Urothelium cell line (cell line): ENCODE results near the gene ISCA1.

Experiments
- DNase-seq: peaks from one replicate; pipeline ENCODE4 v3.0.0; 2011; ENCODE audit warnings: low spot score, mixed read lengths
- FAIRE-seq: peaks from 2 replicates; lab custom pipeline; 2011; peaks lifted over from hg19 to GRCh38; lab: Jason Lieb, UNC

Gene ISCA1

DNA sequence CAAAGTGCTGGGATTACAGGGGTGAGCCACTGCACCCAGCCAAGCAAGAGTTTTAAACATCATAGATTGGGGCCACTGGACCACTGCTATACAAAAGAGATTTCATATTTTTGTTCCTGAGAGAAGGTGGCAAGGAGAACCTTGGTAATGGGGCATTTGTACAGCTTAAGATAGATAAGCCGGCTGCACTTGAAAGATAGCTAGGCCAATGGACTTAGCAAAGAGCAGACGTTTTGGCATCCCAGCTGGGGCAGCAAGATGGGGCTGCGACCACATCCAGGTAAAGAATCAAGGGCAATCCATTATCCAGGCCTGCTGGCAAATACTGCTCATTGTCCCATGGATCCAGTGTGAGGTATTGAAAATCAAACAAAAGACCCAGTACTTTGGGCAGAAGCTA lies 3.9 kb upstream of the ISCA1 start:
- DNase-seq: no peak
- FAIRE-seq: no peak

DNA sequence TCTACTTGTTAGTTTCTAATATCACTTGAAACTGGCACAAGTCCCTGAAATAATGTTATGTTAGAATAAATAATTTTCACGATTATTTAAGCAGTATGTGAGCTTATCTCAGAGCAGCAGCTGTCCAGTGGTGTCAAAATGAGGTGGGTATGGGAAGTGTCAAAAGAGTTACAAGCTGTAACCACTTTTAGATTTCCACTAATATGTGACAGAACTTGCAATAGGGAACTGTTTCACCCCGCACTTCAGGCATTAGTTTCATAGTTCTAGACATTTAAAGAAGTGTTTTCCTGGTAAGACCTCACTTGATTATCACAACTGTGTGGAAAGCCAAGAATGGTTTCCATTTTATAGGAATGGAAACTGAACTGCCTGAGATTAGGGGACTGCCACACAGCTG lies 2.9 kb upstream of the ISCA1 start:
- FAIRE-seq: no peak
- no peak for DNase-seq

DNA sequence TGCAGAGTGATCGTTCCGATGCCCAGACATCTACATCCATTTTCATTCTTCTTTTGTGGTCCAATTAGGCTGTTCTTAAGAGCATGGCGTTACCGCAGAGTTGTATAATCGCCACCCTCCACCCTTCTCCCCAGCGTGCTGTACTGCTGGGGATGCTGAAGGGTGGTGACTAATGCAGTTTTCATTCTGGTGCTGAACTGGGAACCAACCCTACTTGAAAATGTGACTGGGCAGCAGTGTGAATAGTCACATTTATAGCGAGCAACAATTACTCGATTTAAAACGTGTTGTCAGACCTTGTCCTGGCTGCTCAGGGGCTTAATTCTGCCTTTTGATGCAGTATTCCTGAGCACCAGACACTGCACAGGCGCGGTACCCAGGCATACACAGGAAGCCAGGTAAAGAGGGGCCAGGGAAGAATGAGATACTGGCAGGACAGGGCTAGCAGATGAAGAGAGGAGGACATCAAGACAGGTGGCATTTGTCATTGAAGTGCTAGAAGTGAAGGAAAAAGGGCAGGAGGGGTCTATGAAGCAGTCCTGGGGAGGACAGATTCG lies 719 bp upstream of the ISCA1 start:
- FAIRE-seq: no peak

DNA sequence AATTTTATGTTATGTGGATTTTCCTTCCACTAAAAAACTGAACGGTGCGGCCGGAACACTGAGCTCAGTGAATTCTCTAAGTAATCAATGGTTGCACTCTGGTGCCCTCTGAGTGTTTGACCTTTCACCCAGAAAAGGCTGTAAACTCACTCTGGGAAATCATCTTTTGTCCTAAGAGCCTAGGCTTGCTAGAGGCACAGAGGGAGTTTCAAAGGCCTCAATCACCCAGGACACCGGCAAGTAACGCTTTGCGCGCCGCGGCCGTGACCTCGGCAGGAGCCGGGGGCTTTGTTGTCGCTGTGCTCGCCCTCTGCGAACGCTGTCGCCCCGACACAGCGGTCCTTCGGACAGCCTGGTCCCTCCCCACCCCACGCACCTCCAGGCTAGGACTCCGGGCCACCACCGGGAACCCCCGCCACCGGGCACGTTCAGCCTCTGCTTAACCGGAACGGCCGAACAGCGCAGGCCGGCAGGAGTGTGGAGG lies 703 bp downstream of the ISCA1 start:
- DNase-seq (no peak), FAIRE-seq (no peak)

More for the DNA sequence above, 719 bp upstream of the ISCA1 start:
- peak; percentile 43 for DNase-seq

DNA sequence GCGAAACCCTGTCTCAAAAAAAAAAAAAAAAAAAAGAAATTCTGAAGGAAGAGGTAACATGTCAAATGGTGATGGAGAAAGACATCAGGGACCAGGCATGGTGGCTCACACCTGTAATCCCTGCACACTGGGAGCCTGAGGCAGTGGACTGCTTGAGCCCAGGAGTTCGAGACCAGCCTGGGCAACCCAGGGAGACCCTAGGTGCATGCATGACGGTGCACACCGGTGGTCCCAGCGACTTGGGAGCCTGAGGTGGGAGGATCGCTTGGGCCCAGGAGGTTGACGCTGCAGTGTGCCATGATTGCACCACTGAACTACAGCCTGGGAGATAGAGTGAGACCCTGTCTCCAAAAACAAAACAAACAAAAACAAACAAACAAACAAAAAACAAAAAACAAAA lies 1.8 kb downstream of the ISCA1 start:
- DNase-seq (no peak), FAIRE-seq (no peak)

DNA sequence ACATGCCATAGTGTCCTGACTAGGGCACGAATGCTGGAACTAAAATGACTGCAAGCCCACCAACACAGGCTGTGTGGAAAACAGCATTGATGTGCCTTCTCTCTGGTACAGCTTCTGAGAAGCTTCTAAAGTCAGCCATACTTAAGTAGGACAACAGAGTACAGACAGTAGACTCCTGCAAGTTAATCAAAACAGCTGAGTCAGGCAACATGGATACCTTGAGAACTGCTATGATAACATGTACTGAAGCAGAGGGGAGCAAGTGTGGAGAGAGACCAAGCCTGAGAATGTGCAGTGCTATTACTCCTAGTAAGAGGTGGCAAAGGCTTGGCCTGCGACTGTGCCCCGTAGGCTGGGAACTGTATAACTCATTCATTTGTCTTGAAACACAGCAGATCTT lies 2.5 kb downstream of the ISCA1 start:
- FAIRE-seq (no peak), DNase-seq (no peak)

DNA sequence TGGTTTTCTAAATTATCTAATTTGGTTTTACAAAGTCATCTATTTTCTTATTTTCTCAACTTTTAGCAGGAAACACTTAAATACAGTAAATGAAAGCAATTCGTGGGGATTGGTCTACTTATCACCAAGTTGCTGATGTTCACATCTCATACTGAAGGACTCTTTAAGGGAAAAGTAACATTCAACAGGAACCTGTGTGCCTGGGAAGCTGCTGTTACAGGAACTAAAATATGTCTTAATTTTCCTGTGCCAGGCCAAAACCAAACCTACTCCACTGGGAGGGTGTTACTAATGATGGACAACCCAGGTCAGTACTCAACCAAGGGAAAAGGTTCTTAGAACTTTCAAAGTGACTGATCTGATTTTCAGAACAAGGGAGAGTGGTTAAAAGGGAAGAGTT lies 5.3 kb downstream of the ISCA1 start:
- DNase-seq: no peak
- FAIRE-seq: no peak

DNA sequence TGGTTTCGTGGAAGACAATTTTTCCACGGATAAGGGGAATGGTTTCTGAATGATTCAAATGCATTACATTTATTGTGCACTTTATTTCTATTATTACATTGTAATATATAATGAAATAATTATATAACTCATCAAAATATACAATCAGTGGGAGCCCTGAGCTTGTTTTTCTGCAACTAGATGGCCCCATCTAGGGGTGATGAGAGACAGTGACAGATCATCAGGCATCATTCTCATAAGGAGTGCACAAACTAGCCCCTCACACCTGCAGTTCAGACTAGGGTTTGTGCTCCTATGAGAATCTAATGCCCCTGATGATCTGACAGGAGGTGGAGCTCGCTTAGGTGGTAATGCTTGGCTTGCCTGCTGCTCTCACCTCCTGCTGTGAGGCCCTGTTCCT lies 6.4 kb downstream of the ISCA1 start:
- FAIRE-seq (no peak), DNase-seq (no peak)

DNA sequence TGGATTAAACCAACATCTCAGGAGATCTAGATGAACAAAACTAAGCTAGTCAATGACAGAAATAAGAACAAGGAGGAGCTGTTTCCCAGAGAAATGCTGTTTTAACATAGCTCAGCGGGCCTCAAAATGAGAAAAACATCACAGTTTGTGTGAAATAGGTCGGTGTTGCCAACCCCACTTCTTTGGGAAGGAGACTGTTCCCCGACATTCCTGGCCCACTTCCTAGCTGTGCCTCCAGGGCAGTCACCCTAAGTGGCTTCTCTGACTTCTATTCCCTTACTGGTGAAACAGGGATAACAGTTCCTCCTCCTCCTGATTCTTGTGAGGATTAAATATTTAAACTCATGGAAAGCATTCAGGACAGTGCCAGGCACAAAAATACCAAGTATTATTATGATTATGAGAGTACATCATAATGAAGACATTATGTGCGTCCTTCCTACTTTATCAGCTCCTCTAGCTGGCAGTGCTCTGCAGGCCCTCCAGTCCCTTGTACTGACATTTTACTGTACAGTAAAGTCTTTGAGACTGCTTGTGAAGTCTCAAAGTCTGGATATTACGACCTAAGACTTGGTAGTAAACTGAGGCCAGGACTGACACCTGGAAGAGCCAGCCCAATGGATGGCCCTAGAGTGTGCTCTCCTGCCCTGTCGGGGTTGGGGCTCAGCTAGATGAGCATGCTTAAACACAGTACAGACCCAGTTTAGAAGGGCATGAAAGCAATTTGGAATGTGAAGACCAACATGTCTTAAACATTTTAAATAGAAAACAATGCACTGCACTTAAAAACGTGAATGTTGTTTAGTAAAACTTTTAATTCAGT lies 7.3 kb downstream of the ISCA1 start:
- no peak for FAIRE-seq
- no peak for DNase-seq

DNA sequence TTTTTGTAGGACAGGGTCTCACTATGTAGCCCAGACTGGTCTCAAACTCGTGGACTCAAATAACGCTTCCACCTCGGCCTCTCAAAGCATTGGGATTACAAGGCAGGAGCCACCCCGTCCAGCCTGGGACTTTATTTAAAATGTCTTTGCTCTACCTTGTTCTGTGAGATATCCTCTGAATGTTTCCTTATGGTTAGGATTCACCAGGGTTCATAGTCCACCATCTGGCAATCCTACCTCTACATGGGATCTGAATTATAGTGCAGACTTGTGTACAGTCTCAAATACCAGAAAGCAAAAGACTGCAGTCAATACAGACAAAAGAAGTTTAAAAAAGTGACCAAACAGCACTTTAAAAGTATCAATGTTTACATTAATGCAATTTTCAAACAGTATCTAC lies 10.1 kb downstream of the ISCA1 start:
- FAIRE-seq (no peak), DNase-seq (no peak)

DNA sequence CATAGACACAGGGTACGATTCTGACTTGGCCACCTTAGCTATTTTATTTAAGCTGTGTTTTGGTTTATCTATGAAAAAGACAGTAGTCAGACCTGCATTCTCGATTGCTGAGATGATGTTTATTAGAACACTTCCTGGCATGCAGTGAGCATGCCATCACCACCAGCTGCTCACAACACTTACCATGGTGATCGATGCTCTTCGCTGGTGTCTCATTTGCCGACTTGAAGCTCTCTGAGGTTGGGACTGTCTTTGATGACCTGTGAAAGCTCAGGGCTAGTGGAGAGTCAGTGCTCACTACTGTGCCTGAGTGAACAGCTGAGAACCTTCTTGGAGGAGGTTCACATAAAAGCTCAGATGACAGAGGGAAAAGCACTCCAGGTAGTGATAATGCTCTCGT lies 18.5 kb downstream of the ISCA1 start:
- FAIRE-seq (no peak), DNase-seq (no peak)

DNA sequence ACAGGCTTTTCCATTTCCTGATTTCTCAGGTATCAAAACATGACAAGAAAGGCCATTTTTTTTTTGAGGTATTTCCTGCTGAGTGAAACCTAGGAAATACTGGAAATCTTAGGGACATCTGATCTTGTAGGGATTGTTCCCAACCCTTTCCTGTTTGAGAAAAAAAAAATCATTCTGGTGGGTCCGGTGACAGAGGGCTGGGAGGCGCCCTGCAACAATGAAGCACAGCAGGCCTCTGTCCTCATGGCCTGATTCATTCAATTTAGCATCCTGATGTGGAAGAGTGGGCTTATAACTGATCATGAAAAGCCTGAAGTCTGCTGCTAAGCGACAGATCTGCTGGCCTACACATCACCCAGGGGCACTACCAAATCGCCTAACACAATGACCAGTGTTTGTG lies 19.8 kb downstream of the ISCA1 start:
- DNase-seq: no peak
- no peak for FAIRE-seq

DNA sequence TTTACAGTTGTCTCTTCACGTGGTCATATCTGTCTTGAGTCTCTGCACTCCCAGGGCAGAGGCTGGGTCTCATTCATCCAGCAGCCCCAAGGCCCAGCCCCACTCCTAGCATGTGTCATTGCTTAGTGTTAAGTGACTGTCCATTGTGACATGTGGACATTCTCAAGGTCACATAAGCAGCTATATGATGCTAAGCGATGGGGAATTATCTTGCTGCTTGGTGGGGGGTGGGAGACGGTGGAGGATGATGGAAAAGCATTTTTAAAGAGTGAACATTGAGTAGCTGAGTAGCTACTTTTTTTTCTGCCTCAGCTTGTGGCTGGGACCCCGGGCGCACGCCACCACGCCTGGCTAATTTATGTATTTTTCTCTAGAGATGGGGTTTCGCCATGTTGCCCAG lies 22.8 kb downstream of the ISCA1 start, which contains the start of gene C9orf153:
Gene C9orf153, minus strand, starts transcription at position 101 of the 400 bp plus-strand sequence. CDS start 30,054 bp downstream, outside the sequence.
- no peak for FAIRE-seq
- DNase-seq: no peak

DNA sequence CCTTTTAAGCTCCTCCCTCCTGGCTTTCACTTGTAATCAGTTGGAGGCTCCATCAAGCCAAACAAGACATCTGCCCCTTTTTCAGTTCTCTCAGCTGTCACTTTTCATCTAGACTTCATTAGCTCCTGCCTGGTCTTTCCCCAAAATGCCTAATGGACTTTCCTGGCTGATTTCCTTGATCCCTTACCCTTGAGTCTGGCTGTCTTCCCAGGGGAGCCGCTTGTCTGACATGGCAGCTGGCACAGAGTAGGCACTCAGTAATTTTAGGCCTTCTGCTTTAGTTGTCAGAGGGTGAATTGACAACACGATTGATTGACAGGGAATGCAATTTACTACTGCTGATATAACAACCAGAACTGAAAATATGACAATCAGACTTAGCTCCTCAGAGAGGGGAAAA lies 24.9 kb downstream of the ISCA1 start:
- FAIRE-seq (no peak), DNase-seq (no peak)

DNA sequence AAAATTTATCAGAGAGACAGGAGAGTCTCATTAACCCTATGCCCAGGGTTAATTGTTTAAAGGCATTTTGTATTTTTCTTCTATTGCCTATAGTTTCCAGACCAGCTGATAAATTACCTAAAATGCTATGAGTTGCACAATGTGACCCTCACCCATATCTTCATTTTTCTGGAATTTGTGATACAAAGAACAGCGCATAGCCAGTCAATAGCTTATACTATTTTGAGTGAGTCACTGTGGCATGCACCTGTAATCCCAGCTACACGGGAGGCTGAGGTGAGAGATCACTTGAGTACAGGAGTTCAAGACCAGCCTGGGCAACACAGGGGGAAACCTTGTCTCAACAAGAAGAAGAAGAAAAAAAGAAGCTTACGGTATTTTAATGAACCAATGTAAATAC lies 25.7 kb downstream of the ISCA1 start:
- FAIRE-seq (no peak), DNase-seq (no peak)

DNA sequence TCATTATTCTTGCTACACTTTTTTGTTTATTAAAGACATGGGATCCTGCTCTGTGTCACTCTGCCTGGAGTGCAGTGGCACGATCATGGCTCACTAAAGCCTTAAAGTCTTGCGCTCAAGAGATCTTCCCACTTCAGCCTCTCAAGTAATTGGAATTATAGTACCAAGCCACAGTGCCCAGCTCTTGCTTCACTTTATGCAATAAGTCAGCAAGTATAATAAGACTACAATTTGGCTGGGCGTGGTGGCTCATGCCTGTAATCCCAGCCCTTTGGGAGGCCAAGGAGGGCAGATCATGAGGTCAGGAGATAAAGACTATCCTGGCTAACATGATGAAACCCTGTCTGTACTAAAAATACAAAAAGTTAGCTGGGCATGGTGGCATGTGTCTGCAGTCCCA lies 28.8 kb downstream of the ISCA1 start:
- no peak for FAIRE-seq
- no peak for DNase-seq

DNA sequence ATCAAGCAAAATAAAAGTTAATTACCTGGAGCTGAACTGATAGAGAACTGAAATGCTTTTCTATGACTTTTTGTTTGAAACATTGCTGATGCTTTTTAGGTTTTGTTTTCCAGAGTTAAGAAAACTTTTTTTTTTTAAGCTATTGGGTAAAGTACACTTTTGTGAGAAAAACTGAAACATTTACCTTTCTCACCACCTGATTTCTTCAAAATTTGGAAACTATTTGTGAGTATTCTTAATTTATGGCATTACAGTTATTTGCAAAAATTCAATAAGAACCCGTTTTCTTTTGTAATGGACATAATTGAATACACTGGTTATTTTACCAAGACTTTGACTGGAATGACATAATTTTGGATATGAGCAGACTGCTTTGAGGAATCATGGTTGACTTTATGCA lies 29.5 kb downstream of the ISCA1 start:
- DNase-seq: no peak
- no peak for FAIRE-seq

DNA sequence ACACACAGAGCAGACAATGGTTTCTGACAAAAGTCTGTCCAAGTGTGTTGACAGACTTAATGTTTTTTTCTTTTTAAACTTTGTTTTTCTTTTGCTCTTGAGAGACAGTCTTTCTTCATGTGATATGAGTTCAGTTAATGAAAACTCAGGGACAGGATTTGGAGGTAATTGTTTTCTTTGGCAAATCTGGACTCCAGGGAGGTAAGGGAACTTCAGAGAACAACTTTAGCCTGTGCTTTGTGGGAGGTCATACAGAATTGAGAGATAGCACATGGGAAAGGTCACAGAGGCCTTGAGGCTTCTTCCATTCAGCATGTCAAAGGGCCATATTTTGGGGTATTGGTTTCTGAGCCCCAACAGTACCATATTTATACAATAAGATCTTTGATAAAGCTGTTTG lies 32.2 kb downstream of the ISCA1 start:
- FAIRE-seq: no peak
- DNase-seq: no peak

DNA sequence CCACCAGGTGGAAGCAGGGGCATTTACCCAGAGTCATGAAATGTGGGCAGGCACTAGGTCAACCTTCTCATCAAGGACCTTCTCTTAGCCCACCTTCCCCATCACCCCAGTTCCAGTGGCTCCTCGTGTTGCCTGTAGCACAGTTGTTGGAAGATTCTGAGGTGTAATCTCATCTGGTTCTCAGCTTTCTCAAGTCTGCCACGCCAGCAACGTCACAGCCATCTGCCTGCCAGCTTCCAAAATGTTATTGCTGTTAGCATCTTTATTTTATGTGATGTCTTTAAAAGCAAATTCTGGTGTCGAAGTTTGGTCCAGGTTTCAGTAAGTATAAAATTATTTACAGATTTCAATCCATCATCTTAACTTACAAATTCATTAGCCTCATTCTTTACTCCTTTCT lies 33.6 kb downstream of the ISCA1 start:
- DNase-seq (no peak), FAIRE-seq (no peak)

DNA sequence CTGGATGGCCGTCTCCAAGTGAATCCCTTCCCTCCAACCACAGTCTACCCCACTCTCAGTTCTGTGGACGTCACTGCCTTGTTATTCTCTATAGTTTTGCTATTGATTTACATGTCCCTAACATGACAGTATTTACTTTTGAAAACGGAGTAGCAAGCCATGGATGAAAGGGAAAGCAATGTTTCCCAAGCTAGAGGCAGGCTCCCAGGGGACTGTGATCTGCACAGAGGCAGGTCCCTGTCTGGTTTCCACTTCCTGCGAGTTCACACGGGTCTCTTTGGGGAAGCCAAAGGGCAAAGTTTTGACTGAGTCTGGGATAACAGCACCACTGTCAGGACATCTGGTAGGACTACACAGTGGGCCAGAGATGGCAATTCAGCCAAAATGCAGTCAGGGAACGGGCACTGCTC lies 35.6 kb downstream of the ISCA1 start:
- FAIRE-seq: no peak
- peak; percentile 9 for DNase-seq

DNA sequence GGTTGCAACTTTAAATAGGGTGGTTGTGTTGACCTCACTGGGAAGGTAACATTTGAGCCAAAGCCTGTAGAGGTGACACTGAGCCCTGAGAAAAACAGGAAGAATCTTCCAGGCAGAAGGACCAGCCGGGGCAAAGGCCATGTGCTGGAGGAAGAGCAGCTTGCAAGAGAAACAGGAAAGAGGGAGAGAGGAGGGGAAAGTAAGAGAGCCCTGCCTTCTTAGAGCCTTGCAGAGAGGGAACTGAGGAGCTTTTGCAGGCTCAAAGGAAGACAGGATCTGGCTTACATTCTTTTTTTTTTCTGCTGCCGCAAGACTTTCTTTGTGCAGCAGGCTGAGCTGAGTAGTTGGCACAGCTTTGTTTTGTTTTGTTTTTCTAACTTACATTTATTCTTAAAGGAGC lies 40.3 kb downstream of the ISCA1 start:
- FAIRE-seq: no peak
- DNase-seq: no peak

DNA sequence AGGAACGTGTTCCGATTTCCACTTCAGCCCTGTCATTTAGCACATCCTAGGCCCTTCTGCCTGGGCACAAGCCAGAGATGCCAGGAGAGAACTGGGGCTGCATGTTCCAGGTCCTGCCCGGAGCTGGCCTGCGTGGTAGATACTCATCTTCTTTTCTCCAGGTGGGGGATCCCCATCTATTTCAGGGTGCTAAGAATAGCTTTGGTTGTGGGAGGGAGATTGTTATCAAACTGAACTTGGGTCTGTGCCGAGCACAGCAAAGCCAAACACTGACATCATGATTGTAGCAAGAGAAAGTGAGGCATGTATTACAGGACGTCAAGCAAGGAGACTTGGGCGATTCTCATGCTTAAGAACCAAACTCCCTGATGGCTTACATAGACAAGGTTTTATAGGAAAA lies 41.1 kb downstream of the ISCA1 start:
- no peak for FAIRE-seq
- DNase-seq: no peak
